GM19452 (cell line): ENCODE data around the gene FOXJ3.

ENCODE experiments used
- ATAC-seq: cut with Tn5 transposase; IDR thresholded peaks from one replicate; pipeline ENCODE4 v1.9.1; 2021; ENCODE audit not compliant: unreplicated experiment

Gene FOXJ3

GRCh38 chr1:42334240-42335049 lies 590 bp downstream of the FOXJ3 start:
- ATAC-seq: peak; percentile 52

DNA sequence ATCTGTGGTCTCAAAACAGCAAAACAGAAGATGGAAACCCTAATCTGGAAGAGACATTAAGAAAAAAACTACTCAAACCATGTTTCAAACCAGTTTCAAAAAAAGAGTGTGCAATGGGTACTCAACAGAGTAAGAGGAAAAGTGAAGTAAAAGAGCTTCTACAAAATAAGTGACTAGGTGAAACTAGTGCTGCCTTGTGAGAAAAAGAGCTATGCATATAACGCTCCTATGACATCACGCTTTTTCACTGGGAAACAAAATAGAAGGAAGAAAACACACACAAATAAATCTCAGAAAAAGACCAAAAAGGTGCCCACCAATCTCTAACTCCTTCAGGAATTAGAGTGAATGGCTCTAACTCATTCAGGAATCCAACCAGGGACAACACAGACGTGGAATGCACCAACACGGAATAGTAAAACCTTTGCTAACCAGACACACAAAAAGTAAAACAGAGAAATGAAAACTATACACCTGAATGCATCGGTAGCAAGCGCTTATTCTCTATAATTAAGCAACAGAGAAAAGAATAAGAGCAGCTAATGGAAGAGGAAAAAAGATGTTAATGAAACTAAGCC lies 1.3 kb downstream of the FOXJ3 start:
- ATAC-seq: no peak

GRCh38 chr1:42332877-42333276 lies 2.2 kb downstream of the FOXJ3 start:
- ATAC-seq: no peak

- no peak for ATAC-seq
Measured at GRCh38 chr1:42330215-42330614, 4.8 kb downstream of the FOXJ3 start.

DNA sequence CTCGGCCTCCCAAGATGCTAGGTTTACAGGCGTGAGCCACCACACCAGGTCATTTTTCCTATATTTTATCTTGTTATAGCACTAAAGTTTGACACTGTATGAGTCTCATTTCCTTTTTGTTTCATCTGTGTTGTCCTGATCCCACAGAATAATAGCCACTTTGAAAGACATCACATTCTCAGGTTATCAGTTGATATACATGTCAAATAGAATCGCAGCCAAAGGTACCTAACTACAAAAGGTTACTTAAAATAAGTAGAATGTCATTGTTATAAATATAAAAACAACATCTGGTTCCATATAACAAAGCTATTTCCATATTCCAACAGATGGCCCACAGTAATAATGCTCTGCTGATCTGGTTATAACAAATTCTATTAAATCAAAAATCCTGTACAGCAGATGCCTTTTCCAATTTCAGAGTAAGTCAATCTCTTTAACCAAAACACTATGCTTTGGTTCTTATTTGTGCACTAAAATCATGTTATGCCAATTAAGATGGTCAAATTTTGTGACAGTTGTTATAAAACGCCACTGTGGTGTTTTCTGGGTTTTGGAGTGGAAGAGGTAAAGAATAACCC lies 6.0 kb downstream of the FOXJ3 start:
- no peak for ATAC-seq

- ATAC-seq: no peak
Measured at GRCh38 chr1:42328047-42328625, 6.9 kb downstream of the FOXJ3 start.

- no peak for ATAC-seq
Measured at GRCh38 chr1:42325014-42325402, 10.0 kb downstream of the FOXJ3 start.

- ATAC-seq: no peak
Measured at GRCh38 chr1:42324398-42325013, 10.5 kb downstream of the FOXJ3 start.

DNA sequence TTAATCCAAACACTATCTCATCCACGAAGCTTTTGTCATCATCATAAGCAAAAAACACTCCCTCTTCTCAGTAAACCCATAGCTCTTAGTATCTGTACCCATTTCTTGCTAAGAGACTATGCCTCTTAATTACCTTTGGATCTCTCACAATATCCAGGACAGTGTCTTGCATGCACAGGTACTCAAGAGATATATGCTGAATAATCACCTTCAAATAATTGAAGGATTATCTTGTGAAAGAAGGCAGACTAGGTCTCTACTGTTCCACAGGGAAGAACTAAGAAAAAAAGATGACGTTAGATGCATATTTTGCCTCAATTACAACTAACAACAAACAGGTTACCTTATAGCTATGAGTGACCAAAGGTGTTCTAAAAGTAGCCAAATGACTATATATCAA lies 11.5 kb downstream of the FOXJ3 start:
- ATAC-seq: no peak

DNA sequence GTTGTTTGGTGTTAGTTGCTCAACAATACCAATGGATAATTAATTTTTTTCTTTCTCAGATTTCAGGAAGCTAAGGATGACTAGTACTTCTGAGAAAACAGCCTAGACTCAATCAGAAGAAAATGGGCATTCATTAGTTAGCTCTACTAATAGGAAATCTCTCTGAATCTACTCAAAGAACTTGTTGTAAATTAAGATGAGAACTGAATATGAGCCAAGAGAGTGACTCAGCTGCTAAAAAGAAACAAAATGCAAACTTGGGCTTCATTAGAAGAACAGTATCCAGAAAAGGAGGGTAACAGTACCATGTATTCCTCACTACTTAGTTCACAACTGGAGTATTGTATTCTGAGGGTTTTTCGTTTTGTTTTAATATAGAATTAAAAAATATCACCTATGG lies 12.5 kb downstream of the FOXJ3 start:
- no peak for ATAC-seq

GRCh38 chr1:42321731-42322130 lies 13.3 kb downstream of the FOXJ3 start:
- no peak for ATAC-seq

DNA sequence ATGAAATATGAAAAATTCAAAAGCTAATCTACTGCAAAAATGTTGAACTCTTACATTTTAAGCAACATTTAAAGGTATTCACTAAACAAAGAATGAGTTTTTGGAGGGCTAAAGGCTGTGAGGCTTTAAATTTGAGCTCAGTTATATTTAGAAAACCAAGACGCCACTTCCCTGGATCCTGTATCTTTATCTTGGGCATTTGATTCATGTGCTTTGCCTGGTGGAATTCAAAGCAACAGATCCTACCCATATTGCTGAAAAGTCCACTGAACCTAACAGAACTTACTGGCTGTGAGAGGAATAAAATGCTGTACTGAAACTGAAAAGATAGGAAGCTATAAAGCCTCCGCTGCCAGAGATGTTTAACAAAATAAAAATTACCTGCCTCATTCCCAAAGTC lies 14.3 kb downstream of the FOXJ3 start:
- no peak for ATAC-seq

DNA sequence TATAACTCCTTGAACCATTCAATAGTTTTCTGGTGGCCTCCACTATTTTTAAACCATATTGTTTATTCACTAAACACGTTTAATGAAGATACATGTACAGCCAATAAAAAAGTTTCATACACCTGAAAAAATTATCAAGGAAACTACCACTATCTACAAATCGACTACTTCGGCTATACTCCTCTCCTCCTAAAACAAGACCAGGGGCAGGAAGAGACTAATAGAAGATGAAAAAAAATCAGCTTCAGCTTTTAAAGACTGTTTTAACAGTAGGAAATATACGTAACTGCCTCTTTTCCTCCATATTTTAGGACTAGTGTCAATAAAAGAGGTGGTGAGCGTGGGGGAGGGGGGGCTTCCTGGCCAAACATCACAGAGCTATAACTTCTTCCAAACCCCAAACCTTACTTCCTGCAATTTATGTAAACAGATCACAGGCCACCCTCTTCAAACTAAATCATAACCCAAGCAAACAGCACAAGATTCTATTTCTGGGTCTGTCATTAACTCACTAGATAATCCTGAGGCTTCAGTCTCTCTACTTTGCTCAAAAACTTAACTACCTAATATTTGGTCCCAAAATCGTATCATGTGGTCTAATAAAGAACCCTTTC lies 15.1 kb downstream of the FOXJ3 start:
- ATAC-seq: no peak

- ATAC-seq: no peak
Measured at GRCh38 chr1:42319128-42319851, 15.7 kb downstream of the FOXJ3 start.

GRCh38 chr1:42318601-42319000 lies 16.4 kb downstream of the FOXJ3 start:
- ATAC-seq: no peak

GRCh38 chr1:42317308-42317707 lies 17.7 kb downstream of the FOXJ3 start:
- ATAC-seq: no peak

- ATAC-seq: no peak
Measured at GRCh38 chr1:42316292-42316691, 18.7 kb downstream of the FOXJ3 start.

DNA sequence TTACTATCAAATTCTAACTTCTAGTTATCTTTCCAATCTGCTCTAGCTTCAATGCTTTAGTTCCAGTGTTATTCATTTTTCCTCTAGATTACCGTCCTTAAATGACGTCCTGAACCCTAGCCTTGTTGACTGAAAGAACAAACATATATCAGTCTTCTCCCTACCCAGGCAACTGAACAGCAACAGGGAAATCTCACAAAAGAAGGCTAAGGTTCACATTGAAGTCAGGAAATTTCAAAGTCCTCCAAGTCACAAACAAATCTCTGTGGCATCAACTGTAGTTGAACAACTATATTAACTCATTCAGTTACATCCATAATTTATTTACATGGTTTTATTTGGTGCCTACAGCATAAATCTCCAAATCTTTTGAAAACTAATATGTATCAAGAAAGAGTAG lies 19.5 kb downstream of the FOXJ3 start:
- no peak for ATAC-seq

- ATAC-seq: no peak
Measured at GRCh38 chr1:42313970-42314369, 21.1 kb downstream of the FOXJ3 start.

GRCh38 chr1:42312576-42313212 lies 22.3 kb downstream of the FOXJ3 start:
- ATAC-seq: no peak
